Uterus (tissue), 4 donors: ENCODE measurements around the gene SPP1. TPM values are rescaled to one million over a fixed set of nuclear protein-coding genes. Genes with fewer than 3 reads are reported as not detected.
"Not testable (repeated sequence)": the region's sequence is repeated elsewhere in the genome, so short reads cannot be mapped to it uniquely, and the experiment has no call there.

ENCODE experiments used
- DNase-seq, 2 donors: peaks; one replicate each; pipeline ENCODE4 v3.0.0-alpha.2; 2019 to 2020
- H3K27ac ChIP-seq, 2 donors: fragments of 200-600 bp; sonication (generic); 1 replicate in 1 of 2; 2 replicates in 1 of 2; pipeline ENCODE4 v1.5.1; 2016 to 2018
- H3K27me3 ChIP-seq, 2 donors: fragments of 200-600 bp; sonication (generic); one replicate each; pipeline ENCODE4 v1.5.1; 2018 to 2019; ENCODE audit warnings: control low read depth in 1 of 2
- H3K36me3 ChIP-seq, 2 donors: fragments of 200-600 bp; sonication (generic); one replicate each; pipeline ENCODE4 v1.5.1; 2019; ENCODE audit warnings: control low read depth in 1 of 2
- H3K4me1 ChIP-seq, 2 donors: fragments of 200-600 bp; sonication (generic); one replicate each; pipeline ENCODE4 v1.5.1; 2018 to 2019; ENCODE audit warnings: control low read depth in 1 of 2
- H3K4me3 ChIP-seq, 2 donors: fragments of 200-600 bp; sonication (generic); 1 replicate in 1 of 2; 2 replicates in 1 of 2; pipeline ENCODE4 v1.5.1; 2018 to 2019; ENCODE audit warnings: mild to moderate bottlenecking in 1 of 2
- H3K9me3 ChIP-seq, 2 donors: fragments of 200-600 bp; sonication (generic); one replicate each; pipeline ENCODE4 v1.5.1; 2019; ENCODE audit warnings: control low read depth in 1 of 2
- POLR2A ChIP-seq, 2 donors: fragments of 450-650 bp; IDR thresholded peaks; one replicate each; pipeline ENCODE4 v1.6.1; 2016; ENCODE audit warnings: antibody characterized with exemption in 2 of 2, mild to moderate bottlenecking in 1 of 2, moderate library complexity in 1 of 2
- intact Hi-C: fragments of 100-400 bp; cut with DNase I; formaldehyde crosslinking; loops from one replicate; pipeline ENCODE4 v1.15.1; 2023; ENCODE audit warnings: low total_unique reads
- total RNA-seq, 4 donors: library from RNA; depleted of rRNA in 3 of 4; stranded (reverse); fragments of >200 nt in 3 of 4; gene quantifications; one replicate each; pipeline versions ENCODE4 v1.1.0 to v1.2.4, GENCODE V29; 2014 to 2023
- TF ChIP-seq, protein P1 (sequence below), 4 experiments: fragments of 200-600 bp in 2 of 4; fragments of 450-650 bp in 2 of 4; sonication (generic) in 2 of 4; IDR thresholded peaks; one replicate each; pipeline ENCODE4 v1.5.1; 2016 to 2019; ENCODE audit warnings: antibody characterized with exemption in 4 of 4, mild to moderate bottlenecking in 2 of 4, moderate library complexity in 1 of 4
- donor health status: DM: yes; HTN: yes; CAD: no.

Gene SPP1
- total RNA-seq, 4 donors from 2014 or later = 10.1 to 98.6 TPM; not detected in 2

DNA sequence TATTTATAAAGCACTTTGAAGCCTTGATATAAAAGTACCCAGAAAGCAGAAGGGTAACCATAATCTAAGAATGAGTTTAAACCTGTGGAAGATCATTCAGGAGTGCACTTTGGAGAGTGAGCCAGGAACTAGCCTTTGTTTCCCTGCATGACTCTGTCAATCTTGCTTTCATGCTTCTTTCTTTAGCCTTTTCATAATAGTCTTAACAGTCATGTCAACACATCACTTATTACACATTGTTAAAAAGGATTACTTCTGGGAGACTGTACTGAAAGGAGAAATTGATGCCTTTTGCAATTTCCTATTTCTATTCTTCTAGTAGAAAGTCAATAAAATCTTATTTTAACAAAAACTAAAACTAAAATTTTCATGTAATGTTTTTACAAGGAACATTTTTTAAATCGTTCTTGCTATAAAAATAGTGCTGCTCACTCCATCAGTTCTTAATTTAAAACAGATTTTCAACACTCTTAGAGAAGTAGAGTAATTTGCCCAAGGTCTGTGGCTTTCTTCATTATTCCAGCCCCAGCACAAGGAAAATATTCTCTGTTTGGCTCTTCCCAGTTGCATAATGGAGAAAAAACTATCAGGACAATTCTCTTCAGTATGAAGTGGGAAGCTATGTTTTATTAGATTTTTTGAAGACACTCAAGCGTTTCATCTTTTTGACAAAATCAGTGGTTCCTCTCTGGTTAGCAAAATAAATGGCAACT is 35.4 kb upstream of the SPP1 start:
- H3K9me3 ChIP-seq = no peaks in the 10 kb centered on the region
- intact Hi-C loops = no loop called here

DNA sequence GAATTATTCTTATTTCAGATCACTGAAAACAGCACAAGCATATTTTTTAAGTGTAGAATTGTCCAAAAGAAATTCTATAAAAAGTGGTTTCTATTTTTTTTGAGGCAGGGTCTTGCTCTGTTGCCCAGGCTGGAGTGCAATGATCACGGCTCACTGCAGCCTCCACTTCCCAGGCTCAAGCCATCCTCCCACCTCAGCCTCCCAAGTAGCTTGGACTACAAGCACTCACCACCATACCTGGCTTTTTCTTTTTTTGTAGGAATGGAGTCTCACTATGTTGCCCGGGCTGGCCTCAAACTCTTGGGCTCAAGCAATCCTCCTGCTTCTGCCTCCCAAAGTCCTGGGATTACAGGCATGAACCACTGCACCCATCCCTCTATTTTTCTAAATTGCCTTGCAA is 34.7 kb upstream of the SPP1 start:
- H3K36me3 ChIP-seq, H3K9me3 ChIP-seq, intact Hi-C loops, H3K27me3 ChIP-seq, H3K27ac ChIP-seq, H3K4me1 ChIP-seq, H3K4me3 ChIP-seq, DNase-seq: not testable (repeated sequence)

More for the DNA sequence above, 35.4 kb upstream of the SPP1 start:
- no peak overlapping the region for H3K4me3 ChIP-seq
- no peaks in the 10 kb centered on the region for H3K4me1 ChIP-seq
- H3K36me3 ChIP-seq = no peaks in the 10 kb centered on the region
- no peaks in the 10 kb centered on the region for H3K27me3 ChIP-seq
- H3K27ac ChIP-seq = no peak overlapping the region
- DNase-seq = no peak
- no peak for TF ChIP-seq POLR2A (IDR thresholded peaks at IDR 0.05)
- TF ChIP-seq, protein P1, sequence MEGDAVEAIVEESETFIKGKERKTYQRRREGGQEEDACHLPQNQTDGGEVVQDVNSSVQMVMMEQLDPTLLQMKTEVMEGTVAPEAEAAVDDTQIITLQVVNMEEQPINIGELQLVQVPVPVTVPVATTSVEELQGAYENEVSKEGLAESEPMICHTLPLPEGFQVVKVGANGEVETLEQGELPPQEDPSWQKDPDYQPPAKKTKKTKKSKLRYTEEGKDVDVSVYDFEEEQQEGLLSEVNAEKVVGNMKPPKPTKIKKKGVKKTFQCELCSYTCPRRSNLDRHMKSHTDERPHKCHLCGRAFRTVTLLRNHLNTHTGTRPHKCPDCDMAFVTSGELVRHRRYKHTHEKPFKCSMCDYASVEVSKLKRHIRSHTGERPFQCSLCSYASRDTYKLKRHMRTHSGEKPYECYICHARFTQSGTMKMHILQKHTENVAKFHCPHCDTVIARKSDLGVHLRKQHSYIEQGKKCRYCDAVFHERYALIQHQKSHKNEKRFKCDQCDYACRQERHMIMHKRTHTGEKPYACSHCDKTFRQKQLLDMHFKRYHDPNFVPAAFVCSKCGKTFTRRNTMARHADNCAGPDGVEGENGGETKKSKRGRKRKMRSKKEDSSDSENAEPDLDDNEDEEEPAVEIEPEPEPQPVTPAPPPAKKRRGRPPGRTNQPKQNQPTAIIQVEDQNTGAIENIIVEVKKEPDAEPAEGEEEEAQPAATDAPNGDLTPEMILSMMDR (IDR thresholded peaks at IDR 0.05) = no peak

DNA sequence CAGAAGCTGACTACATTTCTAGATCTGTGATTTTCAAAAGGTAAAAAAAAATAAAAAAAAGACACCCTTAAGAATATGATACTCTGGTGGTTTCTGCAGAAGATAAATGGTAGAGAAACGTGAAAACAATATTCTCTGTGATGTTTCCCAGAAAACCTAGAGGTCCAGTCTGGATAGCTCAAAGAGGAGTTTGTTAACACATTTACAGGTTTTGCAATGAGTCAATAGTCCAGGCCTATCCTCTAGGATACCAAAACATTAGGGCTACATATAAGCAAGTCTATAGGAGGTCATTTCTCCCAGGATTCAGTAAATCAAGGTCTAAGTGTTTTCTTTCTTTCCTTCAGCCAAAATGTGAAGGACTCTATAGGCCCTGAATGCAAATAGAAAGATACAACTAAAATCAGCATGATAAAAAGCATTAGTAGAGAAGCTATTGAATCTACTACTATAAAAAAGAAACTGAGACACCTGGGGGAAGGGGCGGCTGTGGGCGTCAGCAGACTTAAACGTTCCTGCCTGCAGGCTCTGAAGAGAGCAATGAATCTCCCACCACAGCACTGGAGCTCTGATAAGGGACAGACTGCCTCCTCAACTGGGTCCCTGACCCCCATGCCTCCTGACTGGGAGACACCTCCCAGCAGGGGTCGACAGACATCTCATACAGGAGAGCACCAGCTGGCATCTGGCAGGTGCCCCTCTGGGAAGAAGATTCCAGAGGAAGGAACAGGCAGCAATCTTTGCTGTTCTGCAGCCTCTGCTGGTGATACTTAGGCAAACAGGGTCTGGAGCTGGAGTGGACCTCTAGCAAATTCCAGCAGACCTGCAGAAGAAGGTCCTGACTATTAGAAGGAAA is 33.7 kb upstream of the SPP1 start:
- Histone ChIP-seq H3K4me3 (no peak overlapping the region), H3K27me3 (no peaks in the 10 kb centered on the region), H3K4me1 (no peaks in the 10 kb centered on the region), H3K9me3 (no peaks in the 10 kb centered on the region), H3K36me3 (no peaks in the 10 kb centered on the region), H3K27ac (no peak overlapping the region)
- TF ChIP-seq POLR2A (IDR thresholded peaks at IDR 0.05) = no peak
- TF ChIP-seq, protein P1 (IDR thresholded peaks at IDR 0.05) = no peak
- intact Hi-C loops = no loop called here
- no peak for DNase-seq

DNA sequence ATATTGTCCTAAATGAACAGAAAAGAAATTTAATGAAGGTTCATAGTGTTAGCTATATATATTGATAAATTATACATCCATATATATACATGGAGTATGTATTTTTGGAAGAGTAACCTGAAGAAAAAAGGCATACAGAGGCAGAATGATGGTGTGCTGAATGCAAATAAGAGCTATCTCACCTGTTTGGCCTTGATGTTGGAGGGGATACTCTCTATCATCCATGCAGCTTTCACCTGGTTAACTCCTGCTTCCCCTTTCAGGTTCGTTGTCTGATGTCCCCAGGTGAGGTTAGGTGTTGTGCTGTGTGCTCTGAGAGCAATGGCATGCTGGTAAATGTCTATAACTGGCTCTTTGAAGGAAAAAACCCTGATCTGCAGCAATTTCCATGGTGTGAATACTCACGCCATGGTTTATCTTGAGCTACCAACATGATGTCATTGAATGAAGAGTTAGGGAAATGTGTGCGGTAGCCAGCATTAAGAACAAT is 31.8 kb upstream of the SPP1 start:
- intact Hi-C loops = no loop called here
- no peaks in the 10 kb centered on the region for H3K36me3 ChIP-seq
- TF ChIP-seq POLR2A (IDR thresholded peaks at IDR 0.05) = no peak
- TF ChIP-seq, protein P1 (IDR thresholded peaks at IDR 0.05) = no peak

DNA sequence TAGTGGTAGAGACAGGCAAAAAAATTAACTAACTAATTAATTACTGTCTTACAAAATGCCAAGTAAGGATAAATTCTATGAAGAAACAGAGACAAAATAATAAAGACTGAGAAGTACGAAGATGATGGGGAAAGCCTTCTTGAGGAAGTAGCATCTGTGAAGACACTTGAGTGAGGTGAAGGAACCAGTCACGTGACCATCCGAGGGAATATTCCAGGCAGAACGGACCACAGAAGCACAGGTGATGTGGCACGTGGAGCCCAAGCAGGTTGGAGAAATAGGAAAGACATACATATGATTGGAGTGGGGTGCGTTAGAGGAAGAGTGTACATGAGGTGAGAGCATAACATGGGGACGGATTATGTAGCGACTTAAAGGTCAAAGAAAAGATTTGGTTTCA is 30.5 kb upstream of the SPP1 start:
- no peak overlapping the region for H3K4me3 ChIP-seq
- TF ChIP-seq, protein P1 (IDR thresholded peaks at IDR 0.05) = no peak
- no peak for TF ChIP-seq POLR2A (IDR thresholded peaks at IDR 0.05)
- H3K27ac ChIP-seq = no peak overlapping the region
- intact Hi-C loops = no loop called here
- H3K4me1 ChIP-seq = no peaks in the 10 kb centered on the region
- no peak for DNase-seq
- H3K36me3 ChIP-seq = no peaks in the 10 kb centered on the region
- H3K9me3 ChIP-seq = no peaks in the 10 kb centered on the region
- no peaks in the 10 kb centered on the region for H3K27me3 ChIP-seq

More for the DNA sequence above, 31.8 kb upstream of the SPP1 start:
- H3K4me1 ChIP-seq = no peaks in the 10 kb centered on the region
- H3K27me3 ChIP-seq = no peaks in the 10 kb centered on the region
- H3K27ac ChIP-seq = no peak overlapping the region
- no peaks in the 10 kb centered on the region for H3K9me3 ChIP-seq
- DNase-seq = no peak
- no peak overlapping the region for H3K4me3 ChIP-seq
